Activated CD4-positive, CD25-positive, alpha-beta regulatory T cell treated with anti-CD3 and anti-CD28 coated beads, Interleukin-2, amount 50 U/mL, for 72 hours (primary cell): ENCODE data around the gene PLEKHG7.

Source experiments
- DNase-seq: peaks from one replicate; pipeline ENCODE4 v3.0.0; 2021

PLEKHG7 gene

GRCh38 chr12:92814584-92814983 is 111.8 kb downstream of the PLEKHG7 start:
- DNase-seq = no peak

- DNase-seq = no peak
Measured at GRCh38 chr12:92821142-92821541, 118.4 kb downstream of the PLEKHG7 start.
